SHP77 (cell line): Measurements from ENCODE around the gene GTF2IRD1.
"Not testable (repeated sequence)": the region's sequence is repeated elsewhere in the genome, so short reads cannot be mapped to it uniquely, and the experiment has no call there.

Experiments used
- DNase-seq, 2 experiments: peaks; one replicate each; lab custom pipeline; 2025; lab: John Stamatoyannopoulos, UW

GTF2IRD1 gene

GRCh38 chr7:74430409-74430808, 23.3 kb upstream of the GTF2IRD1 start:
- DNase-seq, result not testable (repeated sequence)

DNA sequence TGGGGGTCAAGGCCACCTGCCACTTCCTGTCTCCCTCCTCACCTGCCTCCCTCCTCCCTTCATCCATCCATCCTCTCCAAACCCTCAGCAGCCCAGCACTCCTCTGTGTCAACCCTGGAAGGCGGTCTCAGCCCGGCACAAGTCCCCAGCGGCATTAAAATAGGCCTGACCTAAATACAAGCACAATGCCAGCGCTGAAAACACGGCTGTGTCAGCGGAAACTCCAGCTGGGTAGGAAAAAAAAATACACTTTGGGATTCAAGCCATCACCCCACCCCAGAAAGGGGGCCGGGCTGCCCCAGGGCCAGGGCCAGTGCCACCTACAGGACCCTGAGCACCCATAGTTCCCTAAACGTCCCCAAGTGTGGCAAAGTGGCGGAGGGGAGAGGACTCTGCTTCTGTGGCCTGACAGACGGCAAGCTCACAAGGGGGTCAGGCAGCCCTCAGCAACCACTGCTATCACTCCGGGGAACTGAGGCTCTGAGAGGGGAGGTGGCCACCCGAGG, 22.7 kb upstream of the GTF2IRD1 start:
- DNase-seq, result no peak

DNA sequence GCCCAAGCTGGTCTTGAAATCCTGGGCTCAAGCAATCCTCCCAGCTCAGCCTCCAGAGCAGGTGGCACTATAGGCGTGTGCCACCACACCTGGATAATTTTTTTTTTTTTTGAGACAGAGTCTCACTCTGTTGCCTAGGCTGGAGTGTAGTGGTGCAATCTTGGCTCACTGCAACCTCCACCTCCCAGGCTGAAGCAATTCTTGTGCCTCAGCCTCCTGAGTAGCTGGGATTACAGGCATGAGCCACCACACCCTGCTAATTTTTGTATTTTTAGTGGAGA, 16.5 kb upstream of the GTF2IRD1 start:
- DNase-seq, result not testable (repeated sequence)

- no peak for DNase-seq
These were observed 15.4 kb upstream of the GTF2IRD1 start for GRCh38 chr7:74438327-74438726.

DNA sequence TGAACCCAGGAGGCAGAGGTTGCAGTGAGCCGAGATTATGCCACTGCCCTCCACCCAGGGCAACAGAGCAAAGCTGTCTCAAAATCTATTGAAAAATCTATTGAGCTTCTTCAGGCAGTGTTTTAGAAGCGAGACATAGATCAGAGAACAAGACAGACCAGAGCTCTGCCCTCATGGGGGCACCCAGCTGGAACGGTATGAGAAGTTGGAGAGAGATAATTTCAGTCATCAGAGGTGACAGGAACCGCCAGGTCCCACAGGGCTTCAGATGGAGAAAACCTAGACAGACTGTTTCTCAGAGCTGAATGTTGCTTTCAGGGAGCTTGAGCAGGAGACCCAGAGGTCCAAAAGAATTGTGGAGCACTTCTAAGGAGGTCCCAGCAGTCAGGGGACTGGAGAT, 14.2 kb upstream of the GTF2IRD1 start:
- DNase-seq, result no peak

DNA sequence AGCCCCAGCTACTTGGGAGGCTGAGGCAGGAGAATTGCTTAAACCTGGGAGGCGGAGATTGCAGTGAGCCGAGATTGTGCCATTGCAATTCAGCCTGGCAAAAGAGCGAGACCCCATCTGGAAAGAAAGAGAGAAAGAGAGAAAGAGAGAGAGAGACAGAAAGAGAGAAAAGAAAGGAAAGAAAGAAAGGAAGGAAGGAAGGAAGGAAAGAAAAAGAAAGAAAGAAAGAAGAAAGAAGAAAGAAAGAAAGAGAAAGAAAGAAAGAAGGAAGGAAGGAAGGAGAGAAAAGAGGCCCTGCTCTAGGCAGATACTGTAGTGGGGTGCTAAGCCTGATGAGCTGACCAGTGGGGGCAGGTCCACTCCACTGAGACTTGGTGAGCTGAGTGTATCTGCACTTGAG, 13.6 kb upstream of the GTF2IRD1 start:
- DNase-seq, result not testable (repeated sequence)

GRCh38 chr7:74441801-74442200, 11.9 kb upstream of the GTF2IRD1 start:
- DNase-seq, result no peak

- no peak for DNase-seq
These were observed 10.0 kb upstream of the GTF2IRD1 start for GRCh38 chr7:74443543-74444247.

- no peak for DNase-seq
These were observed 4.6 kb upstream of the GTF2IRD1 start for GRCh38 chr7:74449144-74449543.

DNA sequence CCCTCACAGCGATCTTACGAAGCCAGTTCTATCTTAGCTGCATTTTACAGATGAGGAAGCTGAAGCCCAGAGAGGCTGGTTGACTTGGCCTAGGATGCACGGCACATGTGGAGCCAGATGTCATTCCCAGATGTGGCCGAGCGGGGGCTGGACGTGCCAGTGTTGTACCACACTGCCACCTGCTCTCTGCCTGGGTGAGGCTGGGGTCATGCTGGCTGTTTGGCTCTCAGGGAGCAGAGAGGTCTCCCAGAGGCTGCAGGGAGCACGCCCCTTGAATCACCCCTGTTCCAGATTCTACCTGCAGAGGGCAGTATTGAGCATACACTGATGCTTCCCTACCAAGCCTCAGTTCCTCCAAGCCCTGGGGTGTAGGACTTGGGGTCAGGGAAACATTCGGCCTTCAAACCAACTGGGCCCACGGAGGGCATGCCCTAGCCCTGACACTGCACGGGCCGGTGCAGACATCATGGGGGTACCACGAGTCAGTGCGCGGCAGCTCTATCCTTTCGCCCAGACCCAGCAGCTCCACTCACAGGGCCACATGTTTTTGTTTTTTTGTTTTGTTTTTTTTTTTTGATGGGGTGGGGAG, 3.8 kb upstream of the GTF2IRD1 start:
- peak; percentile 27 to 35 for DNase-seq

- DNase-seq, result peak; percentile 52 to 63
These were observed 871 bp upstream of the GTF2IRD1 start for GRCh38 chr7:74452748-74453321.

GRCh38 chr7:74454021-74454924, 567 bp downstream of the GTF2IRD1 start:
- no peak for DNase-seq

DNA sequence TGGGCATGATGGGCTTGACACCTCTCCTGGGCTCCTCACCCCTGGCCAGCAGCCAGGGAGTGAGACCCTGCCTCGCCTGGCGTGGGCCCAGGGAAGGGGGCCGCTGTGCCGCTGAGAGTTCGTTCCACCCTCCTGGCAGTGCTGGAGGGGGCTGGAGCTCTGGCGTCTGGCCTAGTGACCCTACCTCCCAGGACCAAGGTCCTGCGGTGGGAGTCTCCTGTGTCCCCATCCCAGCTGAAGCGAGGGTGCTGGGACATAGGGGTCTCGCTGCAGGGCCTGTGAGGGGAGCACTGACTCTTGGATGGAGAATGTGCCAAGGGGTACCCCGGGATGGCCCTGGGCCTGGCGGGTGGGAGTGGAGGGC, 1.2 kb downstream of the GTF2IRD1 start:
- no peak for DNase-seq

GRCh38 chr7:74455291-74455804, 1.6 kb downstream of the GTF2IRD1 start:
- DNase-seq, result no peak

- DNase-seq, result no peak
These were observed 2.2 kb downstream of the GTF2IRD1 start for GRCh38 chr7:74455928-74456327.

- DNase-seq, result no peak
These were observed 3.3 kb downstream of the GTF2IRD1 start for GRCh38 chr7:74457007-74457406.

- DNase-seq, result no peak
These were observed 8.4 kb downstream of the GTF2IRD1 start for GRCh38 chr7:74461970-74462706.

DNA sequence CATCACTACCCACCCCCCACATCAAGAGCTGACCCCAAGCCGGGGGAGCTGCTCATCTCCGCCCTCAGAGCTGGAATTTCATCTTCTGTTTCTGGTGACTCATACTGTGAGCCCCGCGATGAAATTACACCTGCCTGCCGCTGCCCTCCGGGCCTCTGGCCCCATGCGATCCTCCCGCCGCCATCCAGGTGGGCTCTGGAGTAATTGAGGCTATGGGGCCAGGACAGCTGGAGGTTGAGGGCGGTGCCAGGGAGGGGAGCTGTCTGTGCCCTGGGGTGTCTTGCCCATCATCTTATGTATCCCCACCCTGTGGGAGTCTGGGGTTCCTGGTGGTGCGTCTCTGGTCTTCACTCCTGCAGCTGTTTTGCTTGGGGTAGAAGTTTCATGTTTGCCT, 9.0 kb downstream of the GTF2IRD1 start:
- DNase-seq, result no peak

DNA sequence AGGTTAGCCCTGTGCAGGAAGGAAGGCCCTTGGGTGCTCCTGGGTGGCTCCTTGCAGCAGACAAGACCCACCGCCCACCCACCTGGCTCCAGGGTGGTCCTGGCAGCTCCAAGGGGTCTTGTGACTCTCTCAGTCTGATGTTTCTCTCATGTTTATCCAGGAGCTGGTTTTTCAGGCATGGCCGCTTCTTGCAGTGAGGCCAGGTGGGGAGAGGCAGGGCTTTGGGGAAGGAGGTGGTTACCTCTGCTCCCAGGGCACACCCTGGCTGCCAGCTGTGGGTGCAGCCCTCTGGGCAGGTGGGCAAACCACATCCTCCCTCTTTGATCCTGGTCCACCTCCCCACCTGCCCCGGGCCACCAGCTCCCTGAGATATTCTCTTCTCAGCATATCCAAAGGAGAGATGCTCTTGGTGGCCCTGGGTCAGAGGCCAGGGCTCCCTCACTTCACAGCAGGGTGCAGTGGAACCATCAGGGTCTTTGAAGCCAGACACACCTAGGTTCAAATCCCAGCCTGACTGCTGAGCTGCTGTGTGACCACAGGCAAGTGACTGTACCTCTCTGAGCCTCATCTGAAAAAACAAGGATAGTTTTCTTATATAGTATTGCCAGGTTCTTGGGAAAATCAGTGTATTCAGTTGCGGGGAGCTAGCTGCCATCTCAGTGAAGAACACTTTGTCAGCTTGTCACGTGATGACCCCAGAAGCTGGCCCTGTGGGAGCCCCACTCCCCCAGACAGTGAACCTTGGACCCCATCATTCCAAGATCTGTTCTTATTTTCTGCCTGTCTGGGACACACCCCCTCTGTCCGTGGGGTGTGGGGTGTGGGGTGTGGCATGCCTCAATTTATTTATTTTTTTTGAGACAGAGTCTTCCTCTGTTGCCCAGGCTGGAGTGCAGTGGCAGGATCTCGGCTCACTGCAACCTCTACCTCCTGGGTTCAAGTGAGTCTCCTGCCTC, 11.5 kb downstream of the GTF2IRD1 start:
- DNase-seq, result no peak

- DNase-seq, result no peak
These were observed 12.6 kb downstream of the GTF2IRD1 start for GRCh38 chr7:74466196-74466813.
